GM12874 (cell line): ENCODE data around the gene C4BPA.

ENCODE experiments used
- TF ChIP-seq, protein P1 (sequence below): IDR thresholded peaks from 2 replicates; pipeline ENCODE4 v1.5.1; 2011; ENCODE audit warnings: low read depth, mild to moderate bottlenecking, control low read depth, low read length, moderate library complexity; ENCODE audit not compliant: insufficient read depth

C4BPA gene

DNA sequence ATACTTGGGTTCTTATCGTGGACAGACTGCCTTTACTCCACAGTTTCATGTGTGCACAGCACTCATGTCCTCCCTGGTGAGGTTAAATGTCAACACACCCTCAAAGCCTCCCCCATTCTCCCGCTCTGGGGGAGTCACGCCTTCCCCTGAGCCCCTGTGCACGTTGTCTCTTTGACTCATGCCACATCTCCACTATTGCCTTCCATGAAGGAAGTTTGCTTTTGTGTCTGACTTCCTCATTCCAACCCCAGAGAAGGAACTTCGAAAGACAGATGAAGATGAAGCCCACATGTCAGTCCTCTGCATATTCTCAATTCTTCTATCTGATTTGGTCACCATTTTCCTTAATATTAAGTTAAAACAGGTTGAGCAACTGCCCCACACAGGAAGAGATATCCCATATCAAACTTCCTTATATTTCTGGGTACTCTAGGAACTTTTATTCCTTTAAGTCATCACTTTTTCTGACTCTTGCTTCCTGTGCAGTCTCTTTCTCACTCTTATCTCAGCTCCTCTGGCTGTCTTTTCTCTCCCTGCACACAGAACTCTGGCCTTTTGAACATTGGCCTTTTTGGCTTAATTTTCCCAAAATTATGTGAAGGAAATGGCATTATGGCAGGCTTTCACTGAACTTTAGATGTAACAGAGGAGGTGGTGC, 41.5 kb downstream of the C4BPA start:
- TF ChIP-seq, protein P1, sequence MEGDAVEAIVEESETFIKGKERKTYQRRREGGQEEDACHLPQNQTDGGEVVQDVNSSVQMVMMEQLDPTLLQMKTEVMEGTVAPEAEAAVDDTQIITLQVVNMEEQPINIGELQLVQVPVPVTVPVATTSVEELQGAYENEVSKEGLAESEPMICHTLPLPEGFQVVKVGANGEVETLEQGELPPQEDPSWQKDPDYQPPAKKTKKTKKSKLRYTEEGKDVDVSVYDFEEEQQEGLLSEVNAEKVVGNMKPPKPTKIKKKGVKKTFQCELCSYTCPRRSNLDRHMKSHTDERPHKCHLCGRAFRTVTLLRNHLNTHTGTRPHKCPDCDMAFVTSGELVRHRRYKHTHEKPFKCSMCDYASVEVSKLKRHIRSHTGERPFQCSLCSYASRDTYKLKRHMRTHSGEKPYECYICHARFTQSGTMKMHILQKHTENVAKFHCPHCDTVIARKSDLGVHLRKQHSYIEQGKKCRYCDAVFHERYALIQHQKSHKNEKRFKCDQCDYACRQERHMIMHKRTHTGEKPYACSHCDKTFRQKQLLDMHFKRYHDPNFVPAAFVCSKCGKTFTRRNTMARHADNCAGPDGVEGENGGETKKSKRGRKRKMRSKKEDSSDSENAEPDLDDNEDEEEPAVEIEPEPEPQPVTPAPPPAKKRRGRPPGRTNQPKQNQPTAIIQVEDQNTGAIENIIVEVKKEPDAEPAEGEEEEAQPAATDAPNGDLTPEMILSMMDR, result no peak

DNA sequence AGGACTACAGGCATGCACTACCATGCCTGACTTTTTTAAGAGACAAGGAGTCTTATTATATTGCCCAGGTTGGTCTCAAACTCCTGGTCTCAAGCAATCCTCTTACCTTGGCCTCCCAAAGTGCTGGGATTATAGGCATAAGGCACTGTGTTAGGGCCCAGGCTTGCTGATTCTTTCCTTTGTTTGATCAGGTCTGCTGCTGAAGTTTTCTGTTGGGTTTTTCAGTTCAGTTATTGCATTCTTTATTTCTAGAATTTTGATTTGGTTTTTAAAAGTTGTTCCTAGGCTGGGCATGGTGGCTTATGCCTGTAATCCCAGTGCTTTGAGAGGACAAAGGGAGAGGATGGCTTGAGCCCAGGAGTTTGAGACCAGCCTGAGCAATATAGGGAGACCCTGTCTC, 47.9 kb downstream of the C4BPA start:
- TF ChIP-seq, protein P1, result no peak

DNA sequence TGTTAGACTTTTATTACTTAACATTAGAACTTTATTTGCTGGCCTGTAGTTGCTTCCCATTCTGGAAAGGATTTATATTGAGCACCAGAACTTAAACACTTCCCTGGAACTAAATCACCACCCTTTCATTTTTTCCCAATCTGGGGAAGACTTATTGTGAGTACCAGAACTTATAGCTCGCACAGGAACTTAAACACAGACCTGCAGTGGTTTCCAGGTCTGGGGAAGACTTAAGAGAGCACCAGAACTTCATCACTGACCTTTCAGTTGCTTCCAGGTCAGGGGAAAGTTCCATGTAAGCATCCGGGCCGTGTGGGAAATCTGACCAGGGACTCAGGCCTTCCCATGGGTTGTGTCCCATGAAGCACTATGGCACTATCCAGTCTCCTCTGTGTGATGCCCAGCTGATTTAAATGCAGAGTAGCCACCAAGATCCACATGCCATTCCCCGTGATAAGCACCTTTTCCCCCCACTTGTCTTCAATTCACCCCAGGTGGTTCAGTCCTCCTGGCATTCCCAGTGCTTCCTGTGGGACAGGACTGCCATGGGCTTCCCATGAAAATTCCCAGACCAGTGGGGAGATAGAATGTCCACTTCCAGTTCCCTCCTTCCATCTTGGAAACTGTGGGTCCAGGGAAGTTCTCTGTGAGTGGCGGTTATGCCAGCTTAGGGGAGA, 48.9 kb downstream of the C4BPA start:
- TF ChIP-seq, protein P1, result no peak

DNA sequence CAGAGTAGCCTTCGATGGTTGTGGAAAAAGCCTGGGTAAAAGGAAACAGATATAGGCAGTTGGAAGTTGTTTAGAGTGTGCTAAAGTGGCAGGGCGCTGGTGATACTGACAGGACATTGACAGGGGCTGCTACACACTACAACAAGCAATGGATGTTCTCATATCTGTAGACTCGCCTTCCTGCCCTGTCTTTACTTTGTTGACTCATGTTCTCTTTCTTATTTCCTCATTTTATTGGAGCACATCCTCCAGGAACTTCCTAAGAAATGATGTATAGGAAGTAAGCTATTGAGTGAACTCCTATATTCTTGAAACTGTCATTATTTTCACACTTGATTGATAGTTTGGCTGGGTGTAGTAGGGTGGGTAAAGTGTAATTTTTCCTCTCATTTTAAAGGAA, 51.0 kb downstream of the C4BPA start:
- TF ChIP-seq, protein P1, result no peak

DNA sequence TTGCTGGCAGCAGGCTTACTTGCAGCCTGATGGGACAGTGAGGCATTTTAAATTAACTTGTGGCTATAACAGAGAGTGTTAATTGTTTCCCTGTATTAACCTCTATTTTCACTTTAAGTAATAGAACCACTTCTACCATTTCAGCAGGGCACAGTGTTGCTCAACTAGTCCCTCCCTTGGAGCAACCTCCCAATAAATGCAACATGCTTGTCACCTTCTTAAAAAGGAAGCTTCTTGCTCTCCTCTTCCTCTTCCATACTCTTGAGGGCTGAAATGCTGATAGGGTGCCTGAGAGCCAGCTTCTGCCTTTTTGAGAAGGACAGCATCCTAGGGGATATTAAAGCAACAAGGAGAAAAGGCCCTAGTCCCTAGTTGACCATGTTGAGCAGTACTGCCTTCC, 52.1 kb downstream of the C4BPA start:
- TF ChIP-seq, protein P1, result no peak

DNA sequence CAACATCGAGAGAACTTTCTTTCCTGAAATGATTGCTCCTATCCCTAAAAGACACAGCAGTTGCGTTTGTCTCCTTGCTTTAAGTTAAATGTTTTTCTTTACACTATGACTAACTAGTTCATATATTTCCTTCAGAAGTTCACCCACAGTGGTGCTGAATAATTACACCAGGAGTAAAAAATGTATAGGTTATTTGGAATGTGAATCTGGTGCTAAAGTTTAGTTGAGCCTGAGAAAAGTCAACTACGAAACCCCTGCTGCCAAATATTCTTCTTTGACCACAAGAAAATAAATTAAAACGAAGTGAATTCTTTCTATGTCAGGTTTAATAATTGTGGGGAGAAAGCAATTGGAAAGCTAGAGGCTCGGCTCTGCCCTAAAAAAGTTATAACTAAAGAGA, 52.8 kb downstream of the C4BPA start:
- TF ChIP-seq, protein P1, result no peak

DNA sequence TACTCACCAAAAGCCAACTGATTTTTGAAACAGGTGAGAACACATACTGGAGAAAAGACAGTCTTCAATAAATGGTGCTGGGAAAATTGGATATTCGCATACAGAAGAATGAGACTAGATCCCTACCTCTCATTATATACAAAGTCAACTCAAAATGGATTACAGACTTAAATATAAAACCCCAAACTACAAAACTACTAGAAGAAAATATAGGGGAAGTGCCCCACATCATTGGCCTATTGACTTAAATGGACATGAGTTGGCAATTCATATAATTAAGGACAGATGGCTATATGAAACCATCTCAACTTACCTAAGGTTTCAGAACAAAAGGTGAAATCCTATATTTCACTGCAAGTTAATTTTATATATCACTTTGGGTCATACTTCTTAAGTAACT, 60.1 kb downstream of the C4BPA start:
- TF ChIP-seq, protein P1, result no peak
